Glomerular endothelial cell (primary cell): ENCODE results near the gene TGFB2. TPM values are rescaled to one million over a fixed set of nuclear protein-coding genes. Genes with fewer than 3 reads are reported as not detected.

ENCODE experiments used
- DNase-seq: peaks from one replicate; pipeline ENCODE4 v3.0.0-alpha.2; 2011; ENCODE audit warnings: low read depth, low spot score; ENCODE audit errors: extremely low read depth
- total RNA-seq: library from RNA; depleted of rRNA; stranded (reverse); fragments of >200 nt; gene quantifications from 2 replicates; pipeline ENCODE4 v1.2.3, GENCODE V29; 2015

TGFB2 gene
- total RNA-seq, 1 donor from 2014 or later = 48.7 TPM

GRCh38 chr1:218454700-218455282 is 109.7 kb downstream of the TGFB2 start:
- DNase-seq = no peak

DNA sequence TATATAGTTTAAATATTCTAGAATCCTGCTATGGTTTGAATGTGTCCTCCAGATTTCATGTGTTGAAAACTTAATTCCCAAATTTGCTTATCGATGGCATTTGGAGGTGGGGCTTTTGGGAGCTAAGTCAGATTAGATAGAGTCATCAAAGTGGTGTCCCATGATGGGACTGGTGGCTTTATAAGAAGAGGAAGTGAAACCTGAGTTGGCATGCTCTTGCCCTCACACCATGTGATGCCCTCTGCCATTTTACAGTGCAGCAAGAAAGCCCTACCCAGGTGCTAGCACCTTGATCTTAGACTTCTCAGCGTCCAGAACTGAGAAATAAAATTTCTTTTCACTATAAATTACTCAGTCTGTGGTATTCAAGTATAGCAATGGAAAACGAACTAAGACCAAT is 111.3 kb downstream of the TGFB2 start:
- DNase-seq = no peak

- DNase-seq = no peak
Observed at GRCh38 chr1:218459450-218459849, 114.3 kb downstream of the TGFB2 start.

DNA sequence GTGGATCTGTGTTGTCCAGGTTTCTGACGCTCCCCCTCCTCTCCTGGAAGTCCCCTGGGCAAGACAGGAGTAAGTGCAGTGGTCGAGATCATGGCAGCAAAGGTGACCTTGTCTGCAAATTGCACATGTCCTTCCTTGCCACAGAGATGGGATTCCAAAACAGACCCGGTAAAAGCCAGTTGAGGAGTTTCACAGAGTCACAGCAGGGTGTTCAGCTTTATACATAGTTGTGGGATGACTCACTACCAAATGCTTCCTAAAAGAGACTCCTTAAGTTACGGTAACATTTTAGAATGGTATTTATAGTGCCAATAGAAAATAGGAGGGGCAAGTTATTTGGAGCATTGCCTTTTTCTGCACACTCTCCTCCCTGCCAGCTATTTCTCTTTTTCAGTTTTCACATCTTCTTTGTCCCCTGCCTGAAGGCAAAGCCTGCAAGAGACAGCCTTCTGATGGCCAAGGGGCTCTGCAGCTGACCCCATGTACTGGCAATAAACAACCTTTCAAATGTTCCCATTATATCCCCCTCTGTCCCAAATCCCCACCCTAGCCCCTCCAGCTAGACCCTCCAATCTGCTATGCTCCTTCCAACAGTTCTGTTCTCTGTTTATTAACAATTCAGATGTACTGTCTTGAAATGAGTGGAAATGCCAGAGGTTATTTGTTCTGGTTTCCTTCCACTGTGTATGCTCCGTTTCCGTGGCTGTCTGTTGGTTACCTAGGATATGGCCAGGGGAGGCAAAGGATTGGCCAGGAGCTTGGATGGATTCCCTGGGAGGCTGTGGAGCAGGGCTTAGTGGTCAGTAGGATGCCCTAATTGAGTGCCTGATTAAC is 115.0 kb downstream of the TGFB2 start:
- DNase-seq = no peak

DNA sequence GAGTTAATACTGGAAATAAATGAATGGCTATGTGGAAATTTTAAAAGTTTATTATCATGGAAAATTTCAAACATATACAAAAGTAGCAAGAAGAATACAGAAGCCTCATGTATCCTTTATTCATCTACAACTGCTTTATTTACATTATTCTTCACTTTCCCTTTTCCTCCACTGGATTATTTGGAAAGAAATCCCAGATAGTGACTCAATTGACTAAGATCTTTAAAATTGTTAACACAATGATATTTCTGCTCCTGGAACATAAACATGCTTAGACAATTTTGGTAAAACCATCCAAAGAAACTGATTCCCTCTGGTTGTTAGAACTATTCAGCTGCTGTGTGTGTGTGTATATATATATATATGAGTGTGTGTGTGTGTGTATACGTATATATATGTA is 116.2 kb downstream of the TGFB2 start:
- no peak for DNase-seq

DNA sequence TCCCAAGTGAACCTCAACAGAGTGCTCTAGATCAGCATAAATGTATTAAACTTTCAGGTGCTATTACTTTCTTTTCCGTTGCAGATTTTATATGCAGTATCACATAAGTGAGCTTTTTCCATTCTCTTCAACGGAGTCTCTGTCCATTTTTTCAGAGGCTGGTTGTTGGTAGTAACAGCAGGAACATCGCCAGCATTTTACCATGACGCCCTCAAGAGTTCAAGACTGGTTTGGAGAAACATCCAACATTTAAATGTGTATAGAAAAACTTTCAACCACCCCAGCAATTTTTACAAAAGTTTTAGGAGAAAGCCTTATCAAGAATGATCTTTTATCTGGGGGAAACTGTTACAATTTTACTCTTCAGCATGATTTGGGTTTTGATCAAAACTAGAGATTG is 117.0 kb downstream of the TGFB2 start:
- no peak for DNase-seq

DNA sequence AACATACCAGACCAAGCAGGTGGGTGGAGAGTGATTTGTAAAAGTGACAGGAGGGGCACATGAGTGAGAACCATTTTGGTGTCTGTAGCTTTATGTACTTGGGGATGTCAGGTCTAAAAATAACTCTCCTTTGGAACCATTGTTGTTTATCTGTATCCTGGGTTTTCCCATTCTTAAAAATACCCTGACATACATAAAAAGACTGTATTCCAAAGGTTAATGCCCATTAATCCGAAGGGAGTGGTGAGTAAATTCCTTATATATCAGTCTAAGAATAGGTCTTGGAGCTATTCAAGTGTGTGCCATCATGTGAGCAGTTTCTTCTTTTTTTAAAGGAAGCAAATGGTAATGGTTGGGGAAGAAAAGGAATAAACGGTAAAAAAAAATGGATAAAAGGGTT is 117.5 kb downstream of the TGFB2 start:
- no peak for DNase-seq

DNA sequence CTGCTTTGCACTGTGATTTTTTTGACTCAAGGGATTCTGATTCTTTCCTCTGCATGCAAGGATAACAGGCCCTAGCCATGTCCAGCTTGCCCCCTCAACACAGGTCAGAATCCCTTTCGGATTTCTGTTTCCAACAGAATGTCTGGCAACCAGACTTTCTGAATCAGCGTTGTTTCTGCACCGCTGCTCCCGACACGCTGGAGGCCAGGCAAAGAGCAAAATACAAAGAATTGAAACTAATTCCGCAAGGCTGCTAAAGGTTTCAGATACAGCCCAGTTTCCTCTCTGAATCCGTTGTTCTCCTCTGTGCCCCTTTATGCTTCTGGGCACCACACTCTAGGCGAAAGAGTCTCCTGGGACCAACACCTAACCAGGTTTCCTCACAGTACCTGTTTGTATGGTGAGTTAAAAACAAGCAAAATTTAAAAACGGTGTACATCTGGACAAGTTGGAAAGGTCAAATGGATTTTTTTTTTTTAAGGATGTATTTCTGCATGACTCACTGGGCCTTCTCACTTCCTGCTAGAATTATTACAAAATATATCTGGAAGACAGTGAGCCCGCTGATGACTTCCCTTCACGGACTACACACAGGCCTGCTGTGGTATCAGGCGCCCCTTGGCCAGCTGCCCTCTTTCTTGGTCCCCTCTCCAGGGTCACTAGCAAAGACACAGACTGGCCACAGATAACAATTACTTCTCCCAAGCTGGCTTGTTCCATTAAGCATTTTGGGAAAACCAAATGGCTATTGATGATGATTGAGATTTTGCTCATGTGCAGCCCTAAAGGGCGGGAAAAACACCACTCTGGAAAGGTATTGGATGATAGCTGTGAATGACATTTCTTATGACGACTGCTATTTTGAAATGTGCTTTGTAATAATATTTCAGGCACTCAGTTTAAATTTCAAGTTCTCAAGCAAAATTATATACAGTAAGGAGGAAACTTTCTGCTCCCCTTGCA is 118.3 kb downstream of the TGFB2 start:
- DNase-seq = no peak

DNA sequence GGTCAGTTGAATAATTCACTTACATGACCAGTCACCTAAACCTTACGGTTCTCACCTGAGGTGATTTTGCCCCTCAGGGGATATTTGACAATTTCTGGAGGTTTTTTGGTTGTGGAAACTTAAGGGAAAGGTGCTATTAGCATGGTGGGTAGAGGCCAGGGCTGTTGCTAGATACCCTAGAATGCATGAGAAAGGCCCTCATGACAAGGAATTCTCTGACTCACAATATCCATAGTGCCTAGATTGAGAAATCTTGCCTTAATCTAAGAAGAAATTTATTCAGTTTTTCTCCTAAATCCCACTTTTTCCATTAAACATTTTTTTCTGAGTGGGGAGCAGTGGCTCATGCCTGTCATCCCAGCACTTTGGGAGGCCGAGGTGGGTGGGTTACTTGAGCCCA is 119.7 kb downstream of the TGFB2 start:
- no peak for DNase-seq

DNA sequence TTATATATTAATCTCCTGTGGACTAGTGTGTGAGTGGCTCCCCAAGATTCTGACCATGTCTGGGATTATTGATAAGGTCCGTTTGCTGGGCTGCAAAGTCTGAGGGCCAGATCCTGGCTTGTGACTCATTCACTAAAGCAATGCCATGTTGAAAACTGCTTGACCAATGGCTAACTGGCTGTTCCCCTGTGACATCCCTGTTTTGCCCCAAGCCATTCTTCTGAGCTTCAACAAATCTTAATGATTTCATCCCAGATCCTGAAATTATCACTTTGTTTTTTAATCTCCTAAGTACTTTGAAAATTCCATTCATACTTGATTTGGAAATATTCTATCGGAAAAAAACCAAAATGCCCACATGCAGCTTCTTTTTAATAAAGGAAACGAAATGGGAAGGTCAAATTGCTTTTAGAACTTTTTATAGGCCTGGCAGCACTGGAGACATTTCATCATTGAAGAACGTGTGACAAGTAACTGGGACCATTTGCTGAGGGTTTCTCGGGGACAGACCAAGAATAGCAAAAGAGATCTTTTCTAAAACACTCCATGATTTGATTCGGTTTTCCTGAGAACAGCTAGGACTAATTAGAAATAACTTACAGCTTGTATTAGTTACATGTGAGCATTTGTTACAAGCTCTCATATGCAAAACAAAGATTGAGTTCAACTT is 121.3 kb downstream of the TGFB2 start:
- no peak for DNase-seq

- no peak for DNase-seq
Observed at GRCh38 chr1:218467101-218468072, 122.3 kb downstream of the TGFB2 start.

- DNase-seq = no peak
Observed at GRCh38 chr1:218468711-218469110, 123.6 kb downstream of the TGFB2 start.

DNA sequence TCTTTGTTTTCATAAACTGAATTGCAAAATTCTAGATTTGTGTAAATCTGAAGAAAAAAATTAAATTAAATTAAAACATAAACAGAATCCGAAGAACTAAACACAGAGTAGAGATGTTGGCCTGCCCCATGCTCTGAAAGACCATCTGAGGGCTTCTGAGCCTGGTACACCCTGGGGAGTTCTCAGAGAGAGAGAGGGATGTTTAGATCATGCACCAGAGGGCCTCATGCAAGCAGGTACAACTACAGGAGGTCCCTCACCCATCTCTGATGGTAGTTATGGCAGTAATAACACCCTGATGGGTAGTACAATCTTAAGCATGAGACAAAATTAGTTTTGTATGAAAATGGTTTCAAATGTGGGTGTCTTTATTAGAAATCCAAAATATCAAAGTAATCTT is 127.7 kb downstream of the TGFB2 start:
- DNase-seq = no peak

DNA sequence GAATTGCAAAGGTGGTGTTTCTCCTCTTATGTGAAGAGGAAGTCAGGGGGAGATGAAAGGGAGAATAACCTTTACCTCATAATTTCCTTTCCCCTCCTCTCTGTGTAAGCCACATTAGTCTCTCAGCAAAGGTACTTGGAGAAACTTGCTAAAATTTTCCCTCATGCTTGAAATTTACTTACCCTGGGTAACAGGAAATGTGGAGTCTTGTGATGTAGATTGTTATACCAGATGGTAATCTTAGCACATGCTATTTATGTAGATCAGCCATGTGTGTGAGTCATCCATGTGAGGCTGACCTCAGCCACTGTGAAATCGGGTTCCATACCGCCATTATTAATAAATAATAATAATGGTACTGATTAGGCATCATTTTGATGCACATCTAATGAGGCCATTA is 128.4 kb downstream of the TGFB2 start:
- DNase-seq = no peak

GRCh38 chr1:218474128-218474527 is 129.0 kb downstream of the TGFB2 start:
- DNase-seq = no peak

- DNase-seq = no peak
Observed at GRCh38 chr1:218475275-218475674, 130.1 kb downstream of the TGFB2 start.

DNA sequence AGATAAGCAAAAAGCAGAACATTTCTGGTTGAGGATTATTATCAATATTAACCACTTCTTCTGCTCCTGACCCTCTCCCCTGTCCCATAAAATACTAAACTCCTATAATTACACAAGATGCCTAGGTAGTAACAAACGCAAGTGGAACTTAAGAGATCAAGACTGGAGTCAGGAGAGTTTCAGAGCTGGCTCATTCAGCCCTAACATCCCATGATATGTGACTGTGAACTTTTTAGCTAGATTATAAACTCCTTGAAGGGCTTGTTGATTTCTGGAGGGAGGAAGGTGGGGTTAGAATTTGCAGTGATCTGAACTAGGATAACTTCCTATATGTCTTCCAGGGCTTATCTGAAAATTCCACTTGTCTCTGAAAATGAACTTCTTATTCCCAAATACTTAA is 130.6 kb downstream of the TGFB2 start:
- no peak for DNase-seq

DNA sequence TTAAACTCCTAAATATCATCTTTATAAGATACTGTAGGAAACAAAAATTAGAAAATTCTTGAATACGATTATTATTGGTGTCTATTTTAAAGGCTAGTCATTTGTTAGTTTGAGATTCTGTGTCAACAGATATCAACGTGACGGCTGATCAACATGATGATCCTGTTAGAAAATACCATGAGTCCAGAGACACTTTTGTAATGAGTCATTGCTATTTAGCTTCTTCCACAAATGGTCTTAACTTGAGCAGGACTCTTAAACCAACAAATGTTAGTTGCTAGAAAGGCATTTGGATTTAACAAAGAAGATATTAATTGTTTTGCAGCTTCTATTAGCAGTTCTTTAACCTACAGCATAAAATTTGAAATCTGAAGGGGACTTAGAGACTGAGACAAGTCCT is 131.2 kb downstream of the TGFB2 start:
- no peak for DNase-seq

DNA sequence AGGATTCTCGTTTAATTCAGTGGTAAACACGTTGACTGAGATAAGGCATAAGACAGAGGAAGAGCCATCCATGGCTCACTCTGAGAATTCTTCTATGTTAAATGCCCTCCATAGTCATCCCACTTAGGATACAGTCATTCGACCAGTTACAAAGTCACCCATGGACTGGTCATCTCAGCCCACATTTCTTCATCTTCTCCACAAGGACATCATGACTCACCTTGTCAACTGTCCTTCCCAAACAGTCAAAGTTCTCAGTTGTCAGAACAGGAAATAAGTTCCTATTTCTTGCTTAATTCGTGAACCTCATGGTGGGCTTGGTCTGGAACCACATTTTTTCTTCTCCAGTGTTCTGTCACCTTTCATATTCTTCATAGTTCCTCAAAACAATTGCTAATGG is 133.2 kb downstream of the TGFB2 start:
- no peak for DNase-seq
